IMR-90 (cell line): ENCODE measurements around the gene IWS1. TPM values are rescaled to one million over a fixed set of nuclear protein-coding genes. Genes with fewer than 3 reads are reported as not detected.

ENCODE experiments used
- ATAC-seq: fragments of 200-7000 bp; cut with Tn5 transposase; 2 replicates; pipeline ENCODE4 v1.9.1; 2020; ENCODE audit warnings: low read depth, mild to moderate bottlenecking, moderate library complexity
- BruUV-seq: library from RNA; stranded (reverse); fragments of 400-500 nt; replicated peaks from 2 replicates; lab custom pipeline; 2021; lab: Mats Ljungman, UMichigan
- CTCF ChIA-PET: fragments of 300-600 bp; formaldehyde crosslinking; extraction: SDS; loops from one replicate; lab custom pipeline; 2021; ENCODE audit warnings: antibody characterized with exemption; lab: Yijun Ruan, JAX
- POLR2A ChIA-PET: fragments of 300-600 bp; sonication (Branson Sonifier 250); formaldehyde crosslinking; loops from one replicate; lab custom pipeline; 2022; ENCODE audit warnings: antibody characterized with exemption; ENCODE audit not compliant: unreplicated experiment; lab: Charles Lee
- DNase-seq: peaks from one replicate; pipeline ENCODE4 v3.0.0; 2013
- H2AFZ ChIP-seq: replicated peaks from 2 replicates; pipeline ENCODE3; 2013; ENCODE audit warnings: low read length, mild to moderate bottlenecking; ENCODE audit not compliant: poor library complexity
- H2AK5ac ChIP-seq: 2 replicates; pipeline ENCODE4 v1.6.1; 2013; ENCODE audit warnings: low read depth, low read length, inconsistent platforms
- H2AK9ac ChIP-seq: replicated peaks from 2 replicates; pipeline ENCODE3; 2013; ENCODE audit warnings: mild to moderate bottlenecking, low read depth, low read length, moderate library complexity; ENCODE audit not compliant: poor library complexity
- H2BK120ac ChIP-seq: 2 replicates; pipeline ENCODE4 v1.6.1; 2013; ENCODE audit warnings: low read depth, low read length, inconsistent platforms
- H2BK15ac ChIP-seq: 3 replicates; pipeline ENCODE4 v1.6.1; 2013; ENCODE audit warnings: low read depth, low read length, inconsistent platforms
- H2BK20ac ChIP-seq: 2 replicates; pipeline ENCODE4 v1.6.1; 2013; ENCODE audit warnings: low read depth, mild to moderate bottlenecking, inconsistent platforms, low read length, moderate library complexity
- H2BK5ac ChIP-seq: 2 replicates; pipeline ENCODE4 v1.6.1; 2013; ENCODE audit warnings: mild to moderate bottlenecking, low read depth, low read length, inconsistent platforms; ENCODE audit not compliant: poor library complexity, severe bottlenecking
- H3K14ac ChIP-seq: replicated peaks from 2 replicates; pipeline ENCODE4 v1.6.1; 2013; ENCODE audit warnings: low read depth, low read length, inconsistent platforms
- H3K18ac ChIP-seq: 2 replicates; pipeline ENCODE4 v1.6.1; 2013; ENCODE audit warnings: low read depth, low read length, control low read depth
- H3K23ac ChIP-seq: 2 replicates; pipeline ENCODE4 v1.6.1; 2013; ENCODE audit warnings: low read depth, low read length, inconsistent platforms
- H3K27ac ChIP-seq: 2 replicates; pipeline ENCODE4 v1.5.1; 2013; ENCODE audit warnings: mild to moderate bottlenecking, control low read depth, low read length; ENCODE audit not compliant: insufficient read depth
- H3K27me3 ChIP-seq: 2 replicates; pipeline ENCODE4 v1.6.1; 2013; ENCODE audit warnings: low read length; ENCODE audit not compliant: control insufficient read depth, insufficient read depth
- H3K36me3 ChIP-seq: 2 replicates; pipeline ENCODE4 v1.6.1; 2013; ENCODE audit warnings: low read length, mixed read lengths; ENCODE audit not compliant: control insufficient read depth, insufficient read depth
- H3K4ac ChIP-seq: 2 replicates; pipeline ENCODE4 v1.6.1; 2013; ENCODE audit warnings: low read depth, low read length, inconsistent platforms
- H3K4me1 ChIP-seq: 2 replicates; pipeline ENCODE4 v1.6.1; 2013; ENCODE audit warnings: low read length, mixed read lengths; ENCODE audit not compliant: control insufficient read depth, insufficient read depth
- H3K4me2 ChIP-seq: 2 replicates; pipeline ENCODE4 v1.6.1; 2013; ENCODE audit warnings: low read depth, mild to moderate bottlenecking, control low read depth, low read length, moderate library complexity
- H3K4me3 ChIP-seq: 2 replicates; pipeline ENCODE4 v1.5.1; 2013; ENCODE audit warnings: low read depth, mild to moderate bottlenecking, control low read depth, low read length, moderate library complexity; ENCODE audit not compliant: insufficient read depth
- H3K56ac ChIP-seq: 2 replicates; pipeline ENCODE4 v1.6.1; 2013; ENCODE audit warnings: low read length, inconsistent platforms; ENCODE audit not compliant: insufficient read depth; ENCODE audit errors: extremely low read depth
- H3K79me1 ChIP-seq, 2 experiments: 2 replicates each; pipeline ENCODE4 v1.6.1; 2013; ENCODE audit warnings: low read length in 2 of 2, inconsistent platforms in 1 of 2, low read depth in 1 of 2
- H3K9ac ChIP-seq: 2 replicates; pipeline ENCODE4 v1.6.1; 2013; ENCODE audit warnings: low read depth, low read length, control low read depth
- H3K9me1 ChIP-seq: 2 replicates; pipeline ENCODE4 v1.6.1; 2013; ENCODE audit warnings: low read length, inconsistent platforms; ENCODE audit not compliant: insufficient read depth
- H3K9me3 ChIP-seq: 2 replicates; pipeline ENCODE4 v1.6.1; 2013; ENCODE audit warnings: low read length; ENCODE audit not compliant: control insufficient read depth, insufficient read depth
- H4K20me1 ChIP-seq: 2 replicates; pipeline ENCODE4 v1.6.1; 2013; ENCODE audit warnings: low read length, inconsistent platforms; ENCODE audit not compliant: insufficient read depth
- H4K5ac ChIP-seq: 2 replicates; pipeline ENCODE4 v1.6.1; 2013; ENCODE audit warnings: mild to moderate bottlenecking, low read depth, low read length, control low read depth
- H4K8ac ChIP-seq, 2 experiments: 2 replicates each; pipeline ENCODE4 v1.6.1; 2013; ENCODE audit warnings: low read depth in 2 of 2, low read length in 2 of 2, control low read depth in 1 of 2, inconsistent platforms in 1 of 2
- H4K91ac ChIP-seq: 2 replicates; pipeline ENCODE4 v1.6.1; 2013; ENCODE audit warnings: low read depth, low read length, inconsistent platforms; ENCODE audit not compliant: insufficient read depth
- BHLHE40 ChIP-seq: fragments of 150-350 bp; IDR thresholded peaks from 2 replicates; pipeline ENCODE4 v1.6.1; 2016; ENCODE audit warnings: mild to moderate bottlenecking, low read depth, low read length
- CEBPB ChIP-seq: IDR thresholded peaks from 2 replicates; pipeline ENCODE4 v1.6.1; 2012; ENCODE audit warnings: low read depth, low read length, improper control_type of control experiment
- CHD1 ChIP-seq: IDR thresholded peaks from 2 replicates; pipeline ENCODE4 v1.6.1; 2012; ENCODE audit warnings: low read depth, low read length, improper control_type of control experiment
- FOS ChIP-seq: fragments of 150-350 bp; IDR thresholded peaks from 2 replicates; pipeline ENCODE4 v1.6.1; 2016; ENCODE audit warnings: low read depth, low read length
- MAFK ChIP-seq: IDR thresholded peaks from 2 replicates; pipeline ENCODE4 v1.6.1; 2012; ENCODE audit warnings: low read depth, low read length, improper control_type of control experiment
- MAZ ChIP-seq: IDR thresholded peaks from 2 replicates; pipeline ENCODE4 v1.6.1; 2012; ENCODE audit warnings: low read depth, mild to moderate bottlenecking, low read length, improper control_type of control experiment, moderate library complexity, borderline replicate concordance
- MXI1 ChIP-seq: IDR thresholded peaks from 2 replicates; pipeline ENCODE4 v1.6.1; 2012; ENCODE audit warnings: low read depth, mild to moderate bottlenecking, low read length, moderate library complexity, borderline replicate concordance
- NFE2L2 ChIP-seq: fragments of 150-350 bp; IDR thresholded peaks from 2 replicates; pipeline ENCODE4 v1.6.1; 2016; ENCODE audit warnings: low read depth, mild to moderate bottlenecking, low read length
- POLR2A ChIP-seq: IDR thresholded peaks from 2 replicates; pipeline ENCODE4 v1.6.1; 2012; ENCODE audit warnings: mild to moderate bottlenecking, low read depth, low read length
- RCOR1 ChIP-seq: IDR thresholded peaks from 2 replicates; pipeline ENCODE4 v1.6.1; 2012; ENCODE audit warnings: mild to moderate bottlenecking, low read length, improper control_type of control experiment; ENCODE audit not compliant: insufficient replicate concordance
- RFX5 ChIP-seq: IDR thresholded peaks from 2 replicates; pipeline ENCODE4 v1.8.0; 2012; ENCODE audit warnings: low read depth, mild to moderate bottlenecking, low read length, moderate library complexity
- WGBS, 2 experiments: methylation state at CpG; one replicate each; pipeline versions ENCODE4 v1.1.5 to v1.1.7; 2013; ENCODE audit warnings: missing lambda C conversion rate in 2 of 2; ENCODE audit not compliant: insufficient read length in 1 of 2; ENCODE audit errors: extremely low coverage in 2 of 2; 5-methylcytosine and 5-hydroxymethylcytosine counted together
- dilution Hi-C: fragments of 300-500 bp; cut with HindIII; formaldehyde crosslinking; loops from one replicate; pipeline ENCODE4 v1.14.3; 2018; ENCODE audit warnings: low sequenced_read_pairs; ENCODE audit not compliant: unreplicated experiment
- in situ Hi-C: fragments of 300-500 bp; cut with MboI; formaldehyde crosslinking; loops from 3 replicates; pipeline ENCODE4 v1.14.3; 2019; ENCODE audit warnings: low sequenced_read_pairs, inconsistent platforms, mixed read lengths
- intact Hi-C: fragments of 100-400 bp; cut with micrococcal nuclease; formaldehyde crosslinking; loops from 2 replicates; pipeline ENCODE4 v1.10.0; 2022
- polyA plus RNA-seq, 3 experiments: library from polyadenylated mRNA; depleted of rRNA; stranded (reverse); fragments of >200 nt; gene quantifications; 2 replicates each; pipeline ENCODE4 v1.2.3, GENCODE V29; 2012; ENCODE audit warnings: low replicate concordance in 1 of 3
- total RNA-seq: library from RNA; depleted of rRNA; stranded (reverse); fragments of >200 nt; gene quantifications from 2 replicates; pipeline ENCODE4 v1.2.3, GENCODE V29; 2012
- TF ChIP-seq, protein P1 (sequence below): fragments of 150-350 bp; IDR thresholded peaks from 2 replicates; pipeline ENCODE4 v1.6.1; 2016; ENCODE audit warnings: low read depth, mild to moderate bottlenecking, low read length, moderate library complexity, borderline replicate concordance
- TF ChIP-seq, protein P2 (sequence below): conservative IDR thresholded peaks from 2 replicates; pipeline ENCODE4 v1.5.1; 2012; ENCODE audit warnings: mild to moderate bottlenecking, low read depth, low read length, improper control_type of control experiment
- TF ChIP-seq, protein P3 (sequence below): fragments of 150-350 bp; IDR thresholded peaks from 2 replicates; pipeline ENCODE4 v1.6.1; 2017; ENCODE audit warnings: mild to moderate bottlenecking, antibody characterized with exemption, low read length, low read depth

The IWS1 gene
- total and polyA plus RNA-seq, 2 of the 4 experiments (the other 2 are of a cell fraction), result 31.5 to 52.5 TPM

DNA sequence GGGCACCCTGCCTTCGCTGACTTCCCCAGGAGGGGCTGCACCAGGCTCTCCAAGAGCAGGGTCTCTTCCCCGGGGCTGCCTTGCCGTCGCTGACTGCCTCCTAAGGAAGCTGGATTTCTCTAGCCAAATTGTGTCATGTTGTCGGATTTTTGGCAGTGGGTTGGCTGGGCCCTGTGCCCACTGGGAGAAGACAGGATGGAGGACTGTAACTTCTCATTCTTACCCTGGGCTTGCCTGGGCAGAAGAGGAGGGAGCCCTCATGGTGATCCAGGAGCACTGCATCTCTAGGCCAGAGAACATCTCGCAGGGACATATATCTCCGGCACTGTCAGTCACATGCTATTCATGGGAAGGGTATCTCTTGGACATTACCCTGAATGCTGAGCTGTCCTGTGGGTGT is 15.5 kb upstream of the IWS1 start:
- H2BK5ac ChIP-seq, result no peak overlapping the region
- no peak overlapping the region for H3K9ac ChIP-seq
- no peaks in the 10 kb centered on the region for H3K36me3 ChIP-seq
- H4K91ac ChIP-seq, result no peak overlapping the region
- no peaks in the 10 kb centered on the region for H4K20me1 ChIP-seq
- H2BK20ac ChIP-seq, result no peak overlapping the region
- H3K14ac ChIP-seq, result no peak overlapping the region
- intact Hi-C loops (no loop called here), in situ Hi-C loops (no loop called here), dilution Hi-C loops (no loop called here)
- no peak overlapping the region for H2AK9ac ChIP-seq
- peaks cover 47% of the 10 kb centered on the region for H3K27me3 ChIP-seq
- H2AFZ ChIP-seq, result no peak overlapping the region
- BruUV-seq, result no TSS peak
- no peaks in the 10 kb centered on the region for H3K4me1 ChIP-seq
- H3K4me3 ChIP-seq, result no peak overlapping the region
- no peak for TF ChIP-seq NFE2L2
- TF ChIP-seq BHLHE40, result no peak
- TF ChIP-seq CHD1, result no peak
- TF ChIP-seq, protein P1, sequence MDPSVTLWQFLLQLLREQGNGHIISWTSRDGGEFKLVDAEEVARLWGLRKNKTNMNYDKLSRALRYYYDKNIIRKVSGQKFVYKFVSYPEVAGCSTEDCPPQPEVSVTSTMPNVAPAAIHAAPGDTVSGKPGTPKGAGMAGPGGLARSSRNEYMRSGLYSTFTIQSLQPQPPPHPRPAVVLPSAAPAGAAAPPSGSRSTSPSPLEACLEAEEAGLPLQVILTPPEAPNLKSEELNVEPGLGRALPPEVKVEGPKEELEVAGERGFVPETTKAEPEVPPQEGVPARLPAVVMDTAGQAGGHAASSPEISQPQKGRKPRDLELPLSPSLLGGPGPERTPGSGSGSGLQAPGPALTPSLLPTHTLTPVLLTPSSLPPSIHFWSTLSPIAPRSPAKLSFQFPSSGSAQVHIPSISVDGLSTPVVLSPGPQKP, result no peak
- no peak for TF ChIP-seq RCOR1
- no peak for TF ChIP-seq RFX5
- TF ChIP-seq MXI1, result no peak
- no peak for TF ChIP-seq MAFK
- no peak for TF ChIP-seq CEBPB
- TF ChIP-seq FOS, result no peak
- TF ChIP-seq, protein P2, sequence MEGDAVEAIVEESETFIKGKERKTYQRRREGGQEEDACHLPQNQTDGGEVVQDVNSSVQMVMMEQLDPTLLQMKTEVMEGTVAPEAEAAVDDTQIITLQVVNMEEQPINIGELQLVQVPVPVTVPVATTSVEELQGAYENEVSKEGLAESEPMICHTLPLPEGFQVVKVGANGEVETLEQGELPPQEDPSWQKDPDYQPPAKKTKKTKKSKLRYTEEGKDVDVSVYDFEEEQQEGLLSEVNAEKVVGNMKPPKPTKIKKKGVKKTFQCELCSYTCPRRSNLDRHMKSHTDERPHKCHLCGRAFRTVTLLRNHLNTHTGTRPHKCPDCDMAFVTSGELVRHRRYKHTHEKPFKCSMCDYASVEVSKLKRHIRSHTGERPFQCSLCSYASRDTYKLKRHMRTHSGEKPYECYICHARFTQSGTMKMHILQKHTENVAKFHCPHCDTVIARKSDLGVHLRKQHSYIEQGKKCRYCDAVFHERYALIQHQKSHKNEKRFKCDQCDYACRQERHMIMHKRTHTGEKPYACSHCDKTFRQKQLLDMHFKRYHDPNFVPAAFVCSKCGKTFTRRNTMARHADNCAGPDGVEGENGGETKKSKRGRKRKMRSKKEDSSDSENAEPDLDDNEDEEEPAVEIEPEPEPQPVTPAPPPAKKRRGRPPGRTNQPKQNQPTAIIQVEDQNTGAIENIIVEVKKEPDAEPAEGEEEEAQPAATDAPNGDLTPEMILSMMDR, result no peak
- TF ChIP-seq, protein P3, sequence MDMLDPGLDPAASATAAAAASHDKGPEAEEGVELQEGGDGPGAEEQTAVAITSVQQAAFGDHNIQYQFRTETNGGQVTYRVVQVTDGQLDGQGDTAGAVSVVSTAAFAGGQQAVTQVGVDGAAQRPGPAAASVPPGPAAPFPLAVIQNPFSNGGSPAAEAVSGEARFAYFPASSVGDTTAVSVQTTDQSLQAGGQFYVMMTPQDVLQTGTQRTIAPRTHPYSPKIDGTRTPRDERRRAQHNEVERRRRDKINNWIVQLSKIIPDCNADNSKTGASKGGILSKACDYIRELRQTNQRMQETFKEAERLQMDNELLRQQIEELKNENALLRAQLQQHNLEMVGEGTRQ, result no peak
- no peak for TF ChIP-seq MAZ
- TF ChIP-seq POLR2A, result no peak
- no peak overlapping the region for H2AK5ac ChIP-seq
- no peak overlapping the region for H3K23ac ChIP-seq
- no peak overlapping the region for H4K5ac ChIP-seq
- H3K9me3 ChIP-seq, result no peaks in the 10 kb centered on the region
- CTCF ChIA-PET, result no interaction called here
- POLR2A ChIA-PET, result no interaction called here
- no peak overlapping the region for H3K18ac ChIP-seq
- no peak overlapping the region for H2BK120ac ChIP-seq
- no peaks in the 10 kb centered on the region for H3K9me1 ChIP-seq
- DNase-seq (no peak), ATAC-seq (no peak)
- no peak overlapping the region for H3K56ac ChIP-seq
- no CpG with 5 or more reads among the region's 7 CpGs for WGBS, 2 experiments
- no peak overlapping the region for H3K4me2 ChIP-seq
- no peak overlapping the region for H3K27ac ChIP-seq
- H3K4ac ChIP-seq, result no peak overlapping the region
- no peaks in the 10 kb centered on the region for H3K79me1 ChIP-seq
- no peak overlapping the region for H4K8ac ChIP-seq
- H2BK15ac ChIP-seq, result no peak overlapping the region
